ENCODE data around the gene REXO1. TPM values are rescaled to one million over a fixed set of nuclear protein-coding genes. Genes with fewer than 3 reads are reported as not detected.

REXO1 gene
- total and polyA plus RNA-seq, 3 donors from 2014 or later: 104 to 200 (median 149) TPM

DNA sequence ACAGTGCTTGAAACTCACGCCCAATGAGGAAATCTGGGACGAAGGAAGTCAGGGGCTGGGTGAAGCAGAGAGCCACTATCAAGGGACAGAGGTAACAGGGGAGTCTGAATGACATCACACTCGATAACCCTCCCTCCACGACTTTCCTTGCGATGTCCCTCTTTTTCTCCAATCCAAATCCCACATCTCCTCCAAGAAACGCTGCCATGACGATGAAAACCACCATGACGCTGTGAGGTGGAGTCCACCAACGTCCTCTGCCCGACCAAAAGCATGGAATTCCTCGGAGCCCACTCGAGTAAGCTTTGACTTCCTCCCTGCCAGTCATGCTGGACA is 967 bp downstream of the REXO1 start:
- intact Hi-C loops (cut with DNase I; ENCODE audit: low total_unique reads): no loop called here
- no peaks in the 10 kb centered on the region for H3K27me3 ChIP-seq
- peak overlapping the region; percentile 99 for H3K27ac ChIP-seq
- 4 to 5% methylated on average over 12 of the region's 12 CpGs for WGBS, 2 donors
- no peaks in the 10 kb centered on the region for H3K36me3 ChIP-seq (ENCODE audit: low read depth, missing control alignments)
- peaks cover 47% of the 10 kb centered on the region for H3K4me1 ChIP-seq
- no peak for TF ChIP-seq CTCF (IDR thresholded peaks at IDR 0.05)
- no peak for TF ChIP-seq POLR2A (IDR thresholded peaks at IDR 0.05)
- H3K9me3 ChIP-seq: no peaks in the 10 kb centered on the region
- peak overlapping the region; percentile 97 to 99 for H3K4me3 ChIP-seq
- DNase-seq: no peak

DNA sequence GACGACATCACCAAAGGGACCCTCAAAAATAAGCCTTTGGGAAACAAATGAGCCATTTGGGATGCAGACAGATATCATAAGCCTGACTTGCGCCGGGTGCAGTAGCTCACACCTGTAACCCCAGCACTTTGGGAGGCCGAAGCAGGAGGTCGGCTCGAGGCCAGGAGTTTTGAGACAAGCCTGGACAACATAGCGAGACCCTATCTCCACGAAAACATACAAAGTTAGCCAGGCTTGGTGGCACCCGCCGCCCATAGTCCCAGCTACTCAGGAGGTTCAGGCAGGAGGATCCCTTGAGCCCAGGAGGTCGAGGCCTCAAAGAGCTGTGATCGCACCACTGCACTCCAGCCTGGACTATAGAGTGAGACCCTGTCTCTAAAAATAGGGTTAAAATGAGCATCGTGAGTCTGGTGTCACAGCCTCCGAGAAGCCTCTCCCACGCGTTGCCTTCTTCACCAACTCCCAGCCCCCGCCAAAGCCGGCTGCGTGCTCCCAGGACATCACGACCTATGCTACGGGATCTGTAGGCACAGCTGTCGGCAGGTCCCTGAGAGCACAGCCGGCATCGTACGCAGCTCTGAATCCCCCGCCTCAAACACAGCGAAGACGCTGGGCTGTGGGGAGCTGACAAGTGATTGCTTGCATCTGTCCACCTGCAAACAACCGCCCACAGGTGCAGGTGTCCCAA is 1.6 kb downstream of the REXO1 start:
- peak overlapping the region in 1 of 2 donors; percentile 99 for H3K27ac ChIP-seq
- H3K27me3 ChIP-seq: no peaks in the 10 kb centered on the region
- no peaks in the 10 kb centered on the region for H3K9me3 ChIP-seq
- no peaks in the 10 kb centered on the region for H3K36me3 ChIP-seq (ENCODE audit: low read depth, missing control alignments)
- no peak for TF ChIP-seq POLR2A (IDR thresholded peaks at IDR 0.05)
- no peak for TF ChIP-seq CTCF (IDR thresholded peaks at IDR 0.05)
- H3K4me3 ChIP-seq: peak overlapping the region in 1 of 2 donors; percentile 97
- intact Hi-C loops (cut with DNase I; ENCODE audit: low total_unique reads): no loop called here
- no peak for DNase-seq
- H3K4me1 ChIP-seq: peaks cover 48% of the 10 kb centered on the region
- 32 to 51% methylated on average over 29 of the region's 29 CpGs for WGBS, 2 donors

DNA sequence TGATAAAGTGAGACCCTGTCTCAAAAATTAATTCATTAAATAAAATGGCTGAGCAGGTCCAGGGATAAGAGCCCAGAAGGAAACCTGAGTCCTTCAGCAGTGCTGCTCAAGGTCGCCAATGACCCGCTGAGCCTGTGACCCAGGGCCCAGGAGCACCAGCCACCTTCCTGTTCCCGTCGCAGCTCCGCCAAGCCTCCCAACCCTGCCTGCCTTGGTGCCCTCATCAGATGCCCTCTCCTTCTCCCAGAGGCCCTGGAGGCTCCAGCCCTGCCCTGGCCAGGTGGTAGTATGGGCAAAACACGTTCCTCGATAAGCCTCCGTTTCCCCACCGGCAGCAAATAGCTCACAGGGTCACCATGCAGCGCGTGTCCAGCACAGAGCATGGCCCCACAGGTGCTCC is 2.6 kb downstream of the REXO1 start:
- WGBS, 2 donors: 67 to 74% methylated on average over 11 of the region's 11 CpGs
- TF ChIP-seq CTCF (IDR thresholded peaks at IDR 0.05) (no peak), POLR2A (IDR thresholded peaks at IDR 0.05) (no peak)
- no peaks in the 10 kb centered on the region for H3K9me3 ChIP-seq
- no peaks in the 10 kb centered on the region for H3K36me3 ChIP-seq (ENCODE audit: low read depth, missing control alignments)
- H3K27ac ChIP-seq: no peak overlapping the region
- intact Hi-C loops (cut with DNase I; ENCODE audit: low total_unique reads): no loop called here
- no peak for DNase-seq
- peaks cover 58% of the 10 kb centered on the region for H3K4me1 ChIP-seq
- no peak overlapping the region for H3K4me3 ChIP-seq
- H3K27me3 ChIP-seq: no peaks in the 10 kb centered on the region

- Histone ChIP-seq H3K36me3 (ENCODE audit: low read depth, missing control alignments) (no peaks in the 10 kb centered on the region), H3K4me3 (no peak overlapping the region), H3K9me3 (no peaks in the 10 kb centered on the region), H3K27me3 (no peaks in the 10 kb centered on the region), H3K4me1 (peaks cover 63% of the 10 kb centered on the region), H3K27ac (no peak overlapping the region)
- intact Hi-C loops (cut with DNase I; ENCODE audit: low total_unique reads): no loop called here
- TF ChIP-seq POLR2A (IDR thresholded peaks at IDR 0.05) (no peak), CTCF (IDR thresholded peaks at IDR 0.05) (no peak)
- no peak for DNase-seq
- WGBS, 2 donors: 85% methylated on average over 16 of the region's 16 CpGs; no CpG with 5 or more reads in 1 of the 2 donors
Measured at GRCh38 chr19:1845125-1845515, 3.2 kb downstream of the REXO1 start.

DNA sequence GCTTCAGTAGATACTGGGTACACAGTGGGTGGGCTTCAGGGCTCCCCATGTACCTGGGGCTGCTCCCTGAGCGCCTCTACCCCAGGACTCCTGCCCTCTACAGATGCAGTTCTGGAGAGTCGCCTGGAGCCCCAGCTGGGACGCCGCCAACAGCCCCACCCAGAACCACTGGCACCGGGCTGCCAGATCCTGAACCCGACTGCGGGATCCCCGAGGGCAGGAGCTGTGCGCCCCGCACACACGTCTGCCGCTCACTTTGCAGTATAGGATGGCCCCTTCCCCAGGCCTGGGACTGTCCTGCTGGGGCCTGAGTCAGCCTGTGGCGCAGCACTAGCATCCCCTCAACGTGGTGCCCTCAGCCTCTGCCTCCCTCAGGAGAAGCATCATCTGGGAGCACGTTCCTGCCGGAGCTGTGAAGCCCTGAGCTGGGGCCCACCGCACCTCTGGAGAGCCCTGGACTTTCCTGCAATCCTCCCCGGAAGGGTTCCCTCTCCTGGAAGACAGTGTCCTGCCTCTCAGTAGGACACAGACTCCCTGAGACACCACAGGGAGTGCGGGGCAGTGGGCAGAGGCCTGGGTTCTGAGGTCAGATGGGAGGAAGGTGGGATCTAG is 3.7 kb downstream of the REXO1 start:
- intact Hi-C loops (cut with DNase I; ENCODE audit: low total_unique reads): no loop called here

More for the DNA sequence above, 3.7 kb downstream of the REXO1 start:
- no peak for DNase-seq
- Histone ChIP-seq H3K27me3 (no peaks in the 10 kb centered on the region), H3K4me3 (no peak overlapping the region), H3K36me3 (ENCODE audit: low read depth, missing control alignments) (no peaks in the 10 kb centered on the region), H3K27ac (no peak overlapping the region), H3K4me1 (peaks cover 64% of the 10 kb centered on the region), H3K9me3 (no peaks in the 10 kb centered on the region)
- WGBS, 2 donors: 66 to 79% methylated on average over 13 to 19 of the region's 19 CpGs
- TF ChIP-seq CTCF (IDR thresholded peaks at IDR 0.05) (no peak), POLR2A (IDR thresholded peaks at IDR 0.05) (no peak)

All from testis (tissue), 3 donors.